Omental fat pad (tissue), 4 donors: ENCODE results near the gene MAP3K12. TPM values are rescaled to one million over a fixed set of nuclear protein-coding genes. Genes with fewer than 3 reads are reported as not detected.
"Not testable (repeated sequence)": the region's sequence is repeated elsewhere in the genome, so short reads cannot be mapped to it uniquely, and the experiment has no call there.

Source experiments
- ATAC-seq: fragments of 150-250 bp; one replicate; pipeline ENCODE4 v1.9.1; 2016; ENCODE audit warnings: mild to moderate bottlenecking, moderate library complexity; ENCODE audit not compliant: low FRiP score
- DNase-seq: peaks from one replicate; pipeline ENCODE4 v3.0.0-alpha.2; 2019; ENCODE audit warnings: low spot score
- CTCF ChIP-seq, 3 donors: fragments of 450-650 bp; IDR thresholded peaks; one replicate each; pipeline ENCODE4 v1.5.1; 2016 to 2017; ENCODE audit warnings: antibody characterized with exemption in 3 of 3, mild to moderate bottlenecking in 3 of 3, moderate library complexity in 2 of 3
- total RNA-seq, 4 donors: library from RNA; depleted of rRNA; stranded (reverse); fragments of >200 nt; gene quantifications; one replicate each; pipeline ENCODE4 v1.1.0, GENCODE V29; 2016

Gene MAP3K12
- total RNA-seq, 4 donors from 2014 or later = 5.5 to 35.9 (median 17.1) TPM

DNA sequence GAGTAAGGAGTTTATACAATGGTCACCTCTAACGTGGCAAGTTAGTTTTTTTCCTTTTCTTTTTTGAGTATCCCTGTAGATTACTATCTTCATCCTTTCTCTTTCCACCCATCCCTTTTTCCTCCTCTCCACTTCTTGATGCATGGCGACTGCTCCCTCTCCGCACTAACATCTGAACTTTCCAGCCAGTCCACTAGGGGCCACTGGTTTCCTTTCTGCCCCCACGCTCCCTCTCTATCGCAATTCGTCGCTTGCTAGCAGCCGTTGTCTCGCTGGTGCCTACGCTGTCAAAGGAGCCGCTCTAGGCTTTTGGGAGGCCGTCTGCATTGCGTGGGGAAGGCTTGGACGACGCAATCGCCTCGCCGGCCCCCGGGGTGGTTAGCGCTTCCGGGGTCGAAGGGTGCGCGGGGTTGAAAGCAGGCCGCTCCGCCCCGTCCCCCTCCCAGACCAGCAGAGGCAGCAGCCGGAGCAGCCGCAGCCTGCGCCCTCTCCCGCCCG, 47.5 kb downstream of the MAP3K12 start, which contains the start of gene PCBP2:
Gene PCBP2, plus strand, starts transcription at position 442 of the 498 bp plus-strand sequence. CDS start 2,699 bp downstream, outside the sequence.
- DNase-seq (peak; percentile 71), ATAC-seq (peak; percentile 97)
- peak in 2 of 3 donors; percentile 50 to 83 for TF ChIP-seq CTCF (IDR thresholded peaks at IDR 0.05)

GRCh38 chr12:53450936-53451335, 48.3 kb downstream of the MAP3K12 start:
- no peak for ATAC-seq
- no peak for TF ChIP-seq CTCF (IDR thresholded peaks at IDR 0.05)
- DNase-seq = no peak

DNA sequence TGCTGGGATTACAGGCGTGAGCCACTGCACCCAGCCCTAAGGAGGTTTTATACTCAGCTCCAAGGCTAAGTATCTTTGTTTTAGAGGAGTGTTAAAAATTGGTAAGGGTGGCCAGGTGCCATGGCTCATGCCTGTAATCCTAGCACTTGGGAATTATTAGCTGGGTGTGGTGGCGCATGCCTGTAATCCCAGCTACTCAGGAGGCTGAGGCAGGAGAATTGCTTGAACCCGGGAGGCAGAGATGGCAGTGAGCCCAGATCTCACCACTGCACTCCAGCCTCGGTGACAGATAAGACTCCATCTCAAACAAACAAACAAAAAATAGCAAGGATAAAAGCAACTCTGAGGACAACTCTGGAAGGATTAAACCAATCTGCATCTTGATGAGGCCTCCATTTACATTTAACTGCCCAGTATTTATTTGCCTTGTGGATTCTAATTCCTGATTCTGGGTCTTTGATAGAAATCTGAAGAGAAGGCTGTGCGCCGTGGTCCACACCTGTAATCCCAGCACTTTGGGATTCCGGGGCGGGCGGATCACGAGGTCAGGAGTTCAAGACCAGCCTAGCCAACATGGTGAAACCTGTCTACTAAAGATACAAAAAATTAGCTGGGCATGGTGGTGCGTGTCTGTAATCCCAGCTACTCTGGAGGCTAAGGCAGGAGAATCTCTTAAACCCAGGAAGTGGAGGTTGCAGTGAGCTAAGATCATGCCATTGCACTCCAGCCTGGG, 54.5 kb downstream of the MAP3K12 start:
- ATAC-seq, DNase-seq: not testable (repeated sequence)

DNA sequence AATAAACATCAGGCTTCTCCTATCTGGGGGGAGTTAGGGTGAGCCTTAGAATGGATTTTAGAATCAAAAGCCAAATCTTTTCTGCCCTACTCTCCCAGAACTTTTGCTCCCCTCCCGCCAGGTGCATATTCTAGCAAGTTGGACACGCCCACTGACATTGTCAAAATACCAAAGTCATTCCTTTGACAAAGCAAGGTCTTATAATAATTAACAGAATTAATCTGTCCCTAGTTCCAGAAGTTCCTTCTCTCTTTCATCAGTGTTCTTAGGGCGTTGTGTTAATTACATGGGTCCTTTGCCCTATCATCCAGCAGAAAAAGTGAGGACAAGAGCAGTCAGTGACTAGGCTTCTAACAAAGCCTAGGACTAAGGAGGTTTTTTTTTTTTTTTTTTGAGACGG, 55.3 kb downstream of the MAP3K12 start:
- TF ChIP-seq CTCF (IDR thresholded peaks at IDR 0.05) = no peak
- ATAC-seq = no peak

DNA sequence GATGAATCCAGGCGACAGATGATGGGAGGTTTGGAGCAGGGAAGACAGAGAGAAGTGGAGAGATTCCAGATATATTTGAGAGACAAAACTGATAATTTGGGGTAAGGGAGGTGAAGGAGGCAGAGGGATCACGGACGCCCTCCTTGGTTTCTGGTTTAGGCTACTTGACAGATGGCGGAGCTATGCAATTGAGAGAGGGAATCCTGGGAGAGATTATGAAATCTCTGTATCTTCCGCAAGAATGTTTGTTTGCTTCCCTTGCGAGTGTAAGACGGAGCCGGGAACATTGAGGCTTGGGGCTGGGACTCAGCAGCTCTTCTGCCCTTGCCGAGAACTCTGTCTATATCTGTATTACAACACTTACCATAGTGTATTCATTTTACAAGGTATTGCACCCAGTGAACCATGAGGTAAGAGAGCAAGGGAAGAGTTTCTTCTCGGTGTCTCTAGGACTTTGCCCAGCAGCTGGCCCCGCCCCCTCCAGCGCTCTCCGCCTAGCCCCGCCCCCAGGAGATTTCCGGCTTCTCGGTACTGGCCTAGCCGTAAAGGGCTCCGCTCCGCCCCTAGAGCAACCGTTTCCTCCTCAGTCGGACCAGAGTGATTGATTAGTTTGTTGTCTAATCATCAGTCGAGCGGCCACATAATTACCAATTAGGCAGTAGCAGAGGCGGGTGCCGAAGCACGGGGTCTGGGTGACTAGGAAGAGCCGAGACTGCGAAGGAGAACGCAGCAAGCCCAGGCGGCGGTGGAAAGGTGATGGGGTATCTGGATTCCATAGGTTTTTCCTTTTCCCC, 58.0 kb downstream of the MAP3K12 start, which contains the start of gene PRR13:
Gene PRR13, plus strand, starts transcription at position 695 of the 794 bp plus-strand sequence. CDS start 981 bp downstream, outside the sequence.
- TF ChIP-seq CTCF (IDR thresholded peaks at IDR 0.05) = no peak
- peak; percentile 99 for ATAC-seq
- peak; percentile 93 for DNase-seq

More for the DNA sequence above, 55.3 kb downstream of the MAP3K12 start:
- no peak for DNase-seq

DNA sequence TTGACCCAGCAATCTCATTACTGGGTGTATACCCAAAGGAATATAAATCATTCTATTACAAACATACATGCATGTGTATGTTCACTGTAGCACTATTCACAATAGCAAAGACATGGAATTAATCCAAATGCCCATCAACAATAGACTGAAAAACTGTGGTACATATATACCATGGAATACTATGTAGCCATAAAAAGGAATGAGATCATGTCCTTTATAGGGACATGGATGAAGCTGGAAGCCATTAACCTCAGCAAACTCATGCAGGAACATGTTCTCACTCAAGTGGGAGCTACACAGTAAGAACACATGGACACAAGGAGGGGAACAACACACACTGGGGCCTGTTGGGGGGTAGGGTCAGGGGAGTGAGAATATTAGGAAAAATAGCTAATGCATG, 59.7 kb downstream of the MAP3K12 start:
- ATAC-seq, DNase-seq: not testable (repeated sequence)

DNA sequence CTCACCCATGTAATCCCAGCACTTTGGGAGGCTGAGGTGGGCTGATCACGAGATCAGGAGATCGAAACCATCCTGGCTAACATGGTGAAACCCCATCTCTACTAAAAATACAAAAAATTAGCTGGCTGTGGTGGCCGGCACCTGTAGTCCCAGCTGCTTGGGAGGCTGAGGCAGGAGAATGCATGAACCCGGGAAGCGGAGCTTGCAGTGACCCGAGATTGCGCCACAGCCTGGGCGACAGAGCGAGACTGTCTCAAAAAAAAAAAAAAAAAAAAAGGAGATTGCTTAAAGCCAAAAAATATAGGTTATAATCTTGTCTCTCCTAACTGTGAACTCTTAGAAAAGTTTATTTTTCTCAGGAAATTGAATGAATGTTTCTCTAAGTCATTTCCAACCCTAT, 63.9 kb downstream of the MAP3K12 start:
- not testable (repeated sequence) for DNase-seq, ATAC-seq

DNA sequence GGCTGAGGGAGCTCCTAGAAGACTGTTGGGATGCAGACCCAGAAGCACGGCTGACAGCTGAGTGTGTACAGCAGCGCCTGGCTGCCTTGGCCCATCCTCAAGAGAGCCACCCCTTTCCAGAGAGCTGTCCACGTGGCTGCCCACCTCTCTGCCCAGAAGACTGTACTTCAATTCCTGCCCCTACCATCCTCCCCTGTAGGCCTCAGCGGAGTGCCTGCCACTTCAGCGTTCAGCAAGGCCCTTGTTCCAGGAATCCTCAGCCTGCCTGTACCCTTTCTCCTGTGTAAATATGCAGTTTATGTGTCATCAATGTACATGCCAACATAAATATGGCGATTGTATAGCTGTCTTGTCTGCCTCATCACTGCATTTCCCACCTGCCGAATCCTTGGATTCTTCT, 68.1 kb downstream of the MAP3K12 start:
- ATAC-seq (no peak), DNase-seq (no peak)
- TF ChIP-seq CTCF (IDR thresholded peaks at IDR 0.05) = no peak
